DMS79 (cell line): ENCODE data around the gene S100A2.
"Not testable (repeated sequence)": the region's sequence is repeated elsewhere in the genome, so short reads cannot be mapped to it uniquely, and the experiment has no call there.

Experiments
- DNase-seq: peaks from one replicate; lab custom pipeline; 2025; lab: John Stamatoyannopoulos, UW

The S100A2 gene

DNA sequence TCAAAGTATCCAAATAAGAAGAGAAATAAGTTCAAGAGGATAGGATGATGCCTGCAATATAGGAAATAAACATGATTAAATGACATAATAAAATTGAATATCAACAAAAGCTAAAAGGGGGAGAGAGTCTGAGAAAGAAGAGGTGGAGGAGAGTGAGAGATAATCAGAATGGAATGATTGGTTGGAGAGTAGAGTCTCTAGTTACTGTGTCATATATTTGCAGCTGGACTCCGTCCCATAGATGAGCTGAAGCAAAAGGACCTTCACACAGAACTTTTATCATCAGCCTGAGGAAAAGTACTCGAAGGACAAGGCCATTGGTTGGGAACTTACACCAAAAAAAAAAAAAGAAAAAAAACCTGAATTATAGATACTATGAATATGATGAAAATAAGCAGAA is 22.8 kb upstream of the S100A2 start:
- DNase-seq, result no peak

DNA sequence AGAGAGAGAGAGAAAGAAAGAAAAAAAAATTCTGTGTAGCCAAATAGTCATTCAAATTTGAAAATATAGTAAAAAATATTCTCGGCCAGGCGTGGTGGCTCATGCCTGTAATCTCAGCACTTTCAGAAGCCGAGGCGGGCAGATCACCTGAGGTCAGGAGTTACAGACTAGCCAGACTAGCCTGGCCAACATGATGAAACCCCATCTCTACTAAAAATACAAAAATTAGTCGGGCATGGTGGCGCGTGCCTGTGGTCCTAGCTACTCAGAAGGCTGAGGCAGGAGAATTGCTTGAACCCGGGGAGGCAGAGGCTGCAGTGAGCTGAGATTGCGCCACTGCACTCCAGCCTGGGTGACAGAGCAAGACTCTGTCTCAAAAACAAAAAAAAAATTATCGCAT is 22.4 kb upstream of the S100A2 start:
- not testable (repeated sequence) for DNase-seq

GRCh38 chr1:153587314-153587713 is 21.7 kb upstream of the S100A2 start:
- DNase-seq, result no peak

GRCh38 chr1:153586347-153586746 is 20.7 kb upstream of the S100A2 start:
- no peak for DNase-seq

DNA sequence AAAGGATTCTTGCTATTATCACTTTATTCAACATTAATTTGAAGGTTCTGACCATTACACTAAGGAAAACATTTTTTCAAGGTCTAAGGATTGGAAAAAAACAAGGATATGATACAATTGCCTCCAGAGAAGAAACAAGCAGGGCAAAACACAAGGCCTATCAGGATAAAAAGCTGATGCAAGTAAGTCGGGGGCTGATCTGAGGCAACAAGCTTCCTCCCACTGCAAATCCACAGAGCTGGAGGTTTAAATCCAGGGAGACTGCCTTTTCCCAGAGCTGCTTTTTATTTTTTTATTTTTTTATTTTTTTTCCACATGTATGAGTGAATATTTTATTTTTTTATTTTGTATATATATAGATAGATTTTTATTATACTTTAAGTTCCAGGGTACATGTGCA is 19.4 kb upstream of the S100A2 start:
- no peak for DNase-seq

GRCh38 chr1:153583976-153584375 is 18.3 kb upstream of the S100A2 start:
- DNase-seq, result no peak

DNA sequence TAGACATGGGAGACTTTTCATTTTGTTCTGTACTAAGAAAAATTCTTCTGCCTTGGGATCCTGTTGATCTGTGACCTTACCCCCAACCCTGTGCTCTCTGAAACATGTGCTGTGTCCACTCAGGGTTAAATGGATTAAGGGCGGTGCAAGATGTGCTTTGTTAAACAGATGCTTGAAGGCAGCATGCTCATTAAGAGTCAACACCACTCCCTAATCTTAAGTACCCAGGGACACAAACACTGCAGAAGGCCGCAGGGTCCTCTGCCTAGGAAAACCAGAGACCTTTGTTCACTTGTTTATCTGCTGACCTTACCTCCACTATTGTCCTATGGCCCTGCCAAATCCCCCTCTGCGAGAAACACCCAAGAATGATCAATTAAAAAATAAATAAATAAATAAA is 17.9 kb upstream of the S100A2 start:
- not testable (repeated sequence) for DNase-seq

- not testable (repeated sequence) for DNase-seq
Observed at GRCh38 chr1:153582836-153583235, 17.2 kb upstream of the S100A2 start.

DNA sequence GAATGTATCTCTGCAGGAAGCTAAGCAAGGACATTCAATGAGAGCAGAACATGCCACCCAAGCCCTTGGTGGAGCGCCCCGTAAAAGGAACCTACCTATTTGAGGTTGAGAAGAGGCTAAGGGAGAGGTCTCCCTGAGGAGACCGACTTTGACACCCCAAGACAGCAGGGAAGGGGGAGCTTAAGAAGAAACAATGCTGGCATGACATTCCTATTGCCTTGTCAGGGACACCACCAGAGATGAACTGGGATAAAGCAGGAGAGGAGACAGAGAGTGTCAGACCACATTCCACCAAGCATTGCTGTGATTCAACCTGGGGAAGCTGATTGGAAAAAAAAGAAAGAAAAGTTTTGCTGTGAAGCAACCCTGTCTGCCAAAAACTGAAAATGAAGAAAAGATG is 13.3 kb upstream of the S100A2 start:
- no peak for DNase-seq

- DNase-seq, result no peak
Observed at GRCh38 chr1:153578490-153578889, 12.8 kb upstream of the S100A2 start.

- no peak for DNase-seq
Observed at GRCh38 chr1:153577624-153578051, 12.0 kb upstream of the S100A2 start.

- no peak for DNase-seq
Observed at GRCh38 chr1:153577138-153577537, 11.5 kb upstream of the S100A2 start.

DNA sequence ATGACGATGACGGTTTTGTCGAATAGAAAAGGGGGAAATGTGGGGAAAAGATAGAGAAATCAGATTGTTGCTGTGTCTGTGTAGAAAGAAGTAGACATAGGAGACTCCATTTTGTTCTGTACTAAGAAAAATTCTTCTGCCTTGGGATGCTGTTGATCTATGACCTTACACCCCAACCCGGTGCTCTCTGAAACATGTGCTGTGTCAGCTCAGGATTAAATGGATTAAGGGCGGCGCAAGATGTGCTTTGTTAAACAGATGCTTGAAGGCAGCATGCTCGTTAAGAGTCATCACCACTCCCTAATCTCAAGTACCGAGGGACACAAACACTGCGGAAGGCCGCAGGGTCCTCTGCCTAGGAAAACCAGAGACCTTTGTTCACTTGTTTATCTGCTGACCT is 9.9 kb upstream of the S100A2 start:
- DNase-seq, result not testable (repeated sequence)

- not testable (repeated sequence) for DNase-seq
Observed at GRCh38 chr1:153575081-153575491, 9.4 kb upstream of the S100A2 start.

GRCh38 chr1:153573351-153573750 is 7.7 kb upstream of the S100A2 start:
- DNase-seq, result no peak

DNA sequence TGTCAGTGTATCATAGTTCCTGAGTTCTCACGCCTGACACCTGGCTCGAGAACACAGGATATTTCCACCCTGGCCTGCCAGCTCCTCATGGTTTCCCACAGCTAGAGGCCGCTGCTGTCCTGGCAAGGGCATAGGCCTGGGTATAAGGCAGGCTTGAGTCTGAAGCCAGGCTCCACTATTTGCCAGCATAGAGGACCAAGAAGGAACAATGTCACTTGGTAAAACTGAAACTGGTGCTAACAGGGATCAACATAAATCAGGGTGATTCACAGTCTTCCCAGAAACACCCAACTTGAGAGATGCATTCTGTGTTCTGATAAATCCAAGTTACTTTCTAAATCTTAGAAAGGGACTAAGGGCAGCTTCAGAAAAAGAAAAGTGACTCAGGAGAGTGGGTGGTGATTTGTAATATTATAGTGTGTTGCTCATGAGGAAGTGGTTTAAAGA is 6.9 kb upstream of the S100A2 start:
- DNase-seq, result no peak

DNA sequence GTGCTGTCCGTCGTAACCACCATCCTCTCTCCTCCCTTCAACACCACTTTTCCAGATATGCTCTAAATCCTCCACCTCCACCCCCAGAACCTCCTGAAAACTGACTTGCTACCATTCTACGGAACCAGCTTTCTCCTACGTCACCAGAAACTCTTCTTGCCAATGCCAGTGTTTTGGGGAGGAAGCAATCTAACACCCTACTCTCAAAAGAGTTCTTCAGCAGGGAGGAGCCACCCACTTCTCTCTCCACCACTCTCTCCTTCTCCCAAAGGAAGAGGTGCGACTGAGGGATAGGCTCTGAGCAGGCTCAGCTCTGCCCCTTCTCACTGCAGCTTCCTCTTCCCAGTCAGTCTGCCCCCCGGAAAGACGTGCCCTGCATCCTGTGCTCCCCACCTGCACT is 6.1 kb upstream of the S100A2 start:
- no peak for DNase-seq

DNA sequence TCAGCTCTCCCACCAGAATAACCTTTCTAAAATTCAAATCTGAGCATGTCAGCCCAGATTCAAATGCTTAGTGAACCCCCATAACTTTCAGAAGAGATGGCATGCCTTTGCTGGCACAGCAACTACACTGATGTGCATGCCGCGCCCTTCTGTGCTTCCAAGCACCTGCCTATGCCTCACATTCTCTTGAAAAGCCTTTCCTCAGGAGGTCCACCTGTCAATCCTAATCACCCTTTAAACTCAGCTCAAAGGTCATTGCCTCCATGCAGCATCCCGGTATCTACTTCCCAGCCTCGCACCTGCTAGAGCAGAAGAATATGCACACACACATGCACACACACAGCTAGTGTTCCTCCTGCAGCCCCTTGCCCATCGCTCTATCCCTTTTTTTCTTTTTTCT is 5.2 kb upstream of the S100A2 start:
- no peak for DNase-seq

GRCh38 chr1:153569465-153569864 is 3.8 kb upstream of the S100A2 start:
- no peak for DNase-seq

- DNase-seq, result peak; percentile 91
Observed at GRCh38 chr1:153568367-153569099, 2.9 kb upstream of the S100A2 start.

- no peak for DNase-seq
Observed at GRCh38 chr1:153567621-153568366, 2.1 kb upstream of the S100A2 start.

GRCh38 chr1:153566414-153567371 is 1.0 kb upstream of the S100A2 start:
- DNase-seq, result peak; percentile 84
